ENCODE data around the gene SOHLH2.

Gene SOHLH2

DNA sequence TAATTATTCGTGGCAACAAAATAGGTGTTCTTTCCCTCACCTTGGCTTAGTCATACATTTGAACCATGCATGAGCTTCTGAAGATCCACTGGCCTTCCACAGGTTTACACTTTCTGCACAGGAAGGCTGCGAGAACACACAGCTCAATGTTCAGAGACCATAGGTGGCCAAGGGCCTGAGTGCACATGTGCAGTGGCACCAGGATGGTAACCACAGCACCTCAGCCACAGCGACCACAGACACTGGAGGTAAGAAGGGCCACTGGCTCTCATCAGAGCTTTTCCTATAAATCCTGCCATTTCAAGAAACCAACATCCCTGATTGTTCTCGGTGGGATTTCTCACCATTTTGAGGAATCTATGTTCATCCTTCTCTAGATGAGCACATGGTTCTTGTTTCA is 84.8 kb downstream of the SOHLH2 start:
- no peak overlapping the region for H3K27ac ChIP-seq
- TF ChIP-seq ZFX (IDR thresholded peaks at IDR 0.05) (no peak), CTCF (conservative IDR thresholded peaks at IDR 0.05) (no peak)

- no peak for TF ChIP-seq ZFX (IDR thresholded peaks at IDR 0.05)
- TF ChIP-seq CTCF (conservative IDR thresholded peaks at IDR 0.05) = no peak
- H3K27ac ChIP-seq = no peak overlapping the region
Measured at GRCh38 chr13:36126491-36126890, 87.9 kb downstream of the SOHLH2 start.

DNA sequence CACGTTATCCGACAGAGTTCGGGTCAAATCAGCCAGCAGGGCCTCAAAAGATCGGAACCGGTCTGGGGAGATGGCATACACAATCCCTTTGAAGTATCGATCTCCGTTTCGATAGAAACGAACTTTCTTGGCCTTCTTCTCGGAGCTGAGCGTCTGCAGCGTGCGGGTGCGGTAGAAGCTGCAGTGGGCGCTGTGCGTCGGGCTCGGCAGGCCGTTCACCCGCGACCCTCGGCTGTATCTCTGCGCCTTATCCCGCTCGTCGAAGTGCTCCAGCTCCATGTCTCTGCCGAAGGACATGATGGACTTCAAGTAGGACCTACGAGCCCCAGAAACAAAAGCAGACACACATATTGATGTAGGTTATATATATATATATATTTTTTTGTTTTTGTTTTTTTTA is 88.5 kb downstream of the SOHLH2 start:
- H3K27ac ChIP-seq = no peak overlapping the region
- TF ChIP-seq ZFX (IDR thresholded peaks at IDR 0.05) (no peak), CTCF (conservative IDR thresholded peaks at IDR 0.05) (no peak)

DNA sequence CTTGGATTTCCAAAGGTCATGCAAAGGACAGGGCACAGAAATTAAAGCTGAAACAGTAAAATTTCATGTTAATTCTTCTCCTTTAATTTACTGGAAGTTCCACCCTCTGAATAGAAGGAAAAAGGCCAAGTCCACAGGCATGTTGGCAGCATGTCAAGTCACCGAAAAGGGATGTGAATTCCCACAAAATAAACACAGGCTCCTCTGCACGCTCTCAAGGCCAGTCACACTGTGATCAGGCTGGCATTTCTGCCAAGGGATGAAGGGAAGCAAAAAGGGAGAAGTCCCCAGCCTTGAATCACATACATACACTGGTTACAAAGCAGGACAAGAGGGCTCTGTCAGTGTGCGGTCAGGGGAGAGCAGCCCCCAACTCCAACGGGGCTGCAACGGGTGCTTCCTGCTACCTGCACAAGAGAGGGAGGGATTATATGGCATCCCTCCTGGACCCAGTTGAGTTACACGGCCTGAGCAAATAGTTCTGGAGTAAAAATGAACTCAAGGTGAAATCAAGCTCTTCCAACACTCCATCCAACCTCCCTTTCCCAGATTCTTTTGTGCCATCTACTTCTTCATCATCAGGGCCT is 90.0 kb downstream of the SOHLH2 start:
- TF ChIP-seq ZFX (IDR thresholded peaks at IDR 0.05) = no peak
- no peak for TF ChIP-seq CTCF (conservative IDR thresholded peaks at IDR 0.05)

More for the DNA sequence above, 90.0 kb downstream of the SOHLH2 start:
- no peak overlapping the region for H3K27ac ChIP-seq
